OCI-LY7 (cell line): ENCODE data around the gene KCNIP4.

Experiments used
- EZH2phosphoT487 ChIP-seq: fragments of 200-600 bp; sonication (generic); IDR thresholded peaks from 2 replicates; pipeline ENCODE4 v1.6.1; 2018; ENCODE audit warnings: low read depth, borderline replicate concordance, mild to moderate bottlenecking, mixed run types, antibody characterized with exemption, low read length, moderate library complexity, mixed read lengths
- TF ChIP-seq, protein P1 (sequence below): fragments of 200-600 bp; sonication (generic); conservative IDR thresholded peaks from 2 replicates; pipeline ENCODE4 v1.5.1; 2014; ENCODE audit warnings: mild to moderate bottlenecking, antibody characterized with exemption, low read length, moderate library complexity, mixed read lengths

DNA sequence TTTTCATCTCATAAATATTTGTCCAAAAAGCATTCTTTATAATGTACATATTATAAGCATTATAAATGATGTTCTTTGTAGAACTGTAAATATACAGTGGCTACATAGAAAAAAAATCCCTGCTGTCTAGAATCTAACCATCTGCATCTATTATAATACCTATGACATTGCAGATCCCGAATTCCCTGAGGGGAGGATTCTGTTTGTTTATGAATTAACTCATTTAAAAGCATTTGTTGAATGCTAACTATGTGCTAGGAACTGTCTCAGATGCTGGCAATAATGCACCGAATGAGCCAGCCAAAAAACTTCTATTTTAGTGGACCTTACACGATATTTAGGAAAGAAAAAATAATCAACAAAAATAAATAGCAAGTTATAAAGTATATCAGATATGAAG is 1058.7 kb downstream of the KCNIP4 start:
- TF ChIP-seq, protein P1, sequence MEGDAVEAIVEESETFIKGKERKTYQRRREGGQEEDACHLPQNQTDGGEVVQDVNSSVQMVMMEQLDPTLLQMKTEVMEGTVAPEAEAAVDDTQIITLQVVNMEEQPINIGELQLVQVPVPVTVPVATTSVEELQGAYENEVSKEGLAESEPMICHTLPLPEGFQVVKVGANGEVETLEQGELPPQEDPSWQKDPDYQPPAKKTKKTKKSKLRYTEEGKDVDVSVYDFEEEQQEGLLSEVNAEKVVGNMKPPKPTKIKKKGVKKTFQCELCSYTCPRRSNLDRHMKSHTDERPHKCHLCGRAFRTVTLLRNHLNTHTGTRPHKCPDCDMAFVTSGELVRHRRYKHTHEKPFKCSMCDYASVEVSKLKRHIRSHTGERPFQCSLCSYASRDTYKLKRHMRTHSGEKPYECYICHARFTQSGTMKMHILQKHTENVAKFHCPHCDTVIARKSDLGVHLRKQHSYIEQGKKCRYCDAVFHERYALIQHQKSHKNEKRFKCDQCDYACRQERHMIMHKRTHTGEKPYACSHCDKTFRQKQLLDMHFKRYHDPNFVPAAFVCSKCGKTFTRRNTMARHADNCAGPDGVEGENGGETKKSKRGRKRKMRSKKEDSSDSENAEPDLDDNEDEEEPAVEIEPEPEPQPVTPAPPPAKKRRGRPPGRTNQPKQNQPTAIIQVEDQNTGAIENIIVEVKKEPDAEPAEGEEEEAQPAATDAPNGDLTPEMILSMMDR: no peak
- no peak for TF ChIP-seq EZH2phosphoT487
